ENCODE results near the gene MRRF.
"Not testable (repeated sequence)": the region's sequence is repeated elsewhere in the genome, so short reads cannot be mapped to it uniquely, and the experiment has no call there.

MRRF gene

GRCh38 chr9:122363131-122363530 is 98.4 kb downstream of the MRRF start:
- DNase-seq: not testable (repeated sequence)

- no peak for DNase-seq
Observed at GRCh38 chr9:122364117-122364782, 99.6 kb downstream of the MRRF start.

GRCh38 chr9:122364783-122365150 is 100.1 kb downstream of the MRRF start:
- DNase-seq: no peak

- no peak for DNase-seq
Observed at GRCh38 chr9:122366074-122366660, 101.5 kb downstream of the MRRF start.

- DNase-seq: no peak
Observed at GRCh38 chr9:122367065-122367464, 102.4 kb downstream of the MRRF start.

GRCh38 chr9:122367774-122368460 is 103.2 kb downstream of the MRRF start:
- DNase-seq: no peak

- DNase-seq: no peak
Observed at GRCh38 chr9:122368642-122369041, 104.0 kb downstream of the MRRF start.

GRCh38 chr9:122370303-122370702 is 105.6 kb downstream of the MRRF start:
- no peak for DNase-seq

GRCh38 chr9:122370869-122371755 is 106.4 kb downstream of the MRRF start, which contains the start of gene PTGS1:
TSS of gene PTGS1 (plus strand) at chr9:122371024. CDS start at chr9:122371085, 61 bp downstream.
- no peak for DNase-seq

GRCh38 chr9:122371846-122372245 is 107.2 kb downstream of the MRRF start:
- DNase-seq: no peak

- DNase-seq: no peak
Observed at GRCh38 chr9:122372856-122373845, 108.5 kb downstream of the MRRF start.

GRCh38 chr9:122374885-122375420 is 110.3 kb downstream of the MRRF start:
- DNase-seq: no peak

GRCh38 chr9:122376796-122377195 is 112.1 kb downstream of the MRRF start:
- no peak for DNase-seq

- DNase-seq: no peak
Observed at GRCh38 chr9:122377241-122378164, 112.8 kb downstream of the MRRF start.

GRCh38 chr9:122378236-122378635 is 113.6 kb downstream of the MRRF start:
- DNase-seq: no peak

- DNase-seq: no peak
Observed at GRCh38 chr9:122379340-122379739, 114.7 kb downstream of the MRRF start.

GRCh38 chr9:122380293-122380692 is 115.6 kb downstream of the MRRF start:
- no peak for DNase-seq

Measured in activated CD8-positive, alpha-beta memory T cell treated with anti-CD3 and anti-CD28 coated beads, Interleukin-2, amount 50 U/mL, for 4 hours (primary cell).